DMS153 (cell line): ENCODE measurements around the gene C13orf42.
A peak's percentile ranks its signal among the peaks of the same experiment; 100 is the strongest.

ENCODE experiments used
- DNase-seq: peaks from one replicate; lab custom pipeline; 2025; lab: John Stamatoyannopoulos, UW

The C13orf42 gene

DNA sequence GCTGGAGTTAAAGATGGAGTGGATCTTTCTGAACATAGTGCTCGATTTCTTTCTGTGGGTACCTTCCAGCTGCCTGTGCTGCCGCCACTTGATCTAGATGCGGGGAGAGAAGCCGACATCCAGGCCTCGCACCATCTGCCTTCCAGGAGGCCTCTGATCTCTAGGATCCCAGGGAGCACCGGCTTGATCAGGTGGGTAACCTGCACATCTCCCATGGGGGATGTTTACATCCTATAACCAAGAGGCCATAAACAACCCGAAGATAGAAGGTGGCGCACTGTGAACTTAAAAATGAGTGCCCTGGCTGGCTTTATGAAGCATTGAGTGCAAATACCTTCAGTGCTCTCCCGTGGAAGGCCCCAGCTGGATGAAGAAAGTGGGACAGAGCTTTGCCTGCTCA lies at the start of gene C13orf42:
Gene C13orf42 (minus strand): TSS at position 101 of the 400 bp plus-strand sequence. CDS start 65 bp downstream, at position 36.
- no peak for DNase-seq

DNA sequence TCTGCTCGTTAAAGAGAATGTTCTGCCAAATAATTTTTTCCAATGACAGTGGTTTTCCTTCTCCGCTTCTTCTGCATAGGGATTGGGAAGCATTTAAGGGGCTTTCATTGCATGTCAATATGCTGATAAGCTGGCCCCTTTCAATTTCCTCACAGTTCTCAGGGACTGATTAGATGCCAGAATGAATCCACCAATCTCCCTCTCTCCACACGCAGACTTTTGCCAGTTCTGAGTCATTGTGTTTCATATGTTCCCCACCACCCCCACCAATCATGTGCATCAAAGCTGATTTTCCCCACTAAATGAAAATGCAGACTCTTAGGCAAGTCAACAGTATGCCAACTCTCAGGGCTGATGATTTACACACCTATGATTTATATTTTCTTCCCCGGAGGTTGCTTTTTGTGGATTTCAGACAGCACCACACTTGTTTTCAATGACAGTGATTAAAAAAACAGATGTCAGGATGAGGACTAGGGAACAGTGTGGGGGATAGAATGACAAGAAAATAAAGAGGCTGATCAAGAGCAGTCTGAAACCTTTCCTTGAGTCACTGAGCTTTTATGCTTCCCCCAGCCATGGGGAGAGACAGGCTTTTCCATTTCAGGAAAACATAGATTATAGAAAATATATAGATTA lies 47.9 kb upstream of the C13orf42 start:
- DNase-seq = no peak

DNA sequence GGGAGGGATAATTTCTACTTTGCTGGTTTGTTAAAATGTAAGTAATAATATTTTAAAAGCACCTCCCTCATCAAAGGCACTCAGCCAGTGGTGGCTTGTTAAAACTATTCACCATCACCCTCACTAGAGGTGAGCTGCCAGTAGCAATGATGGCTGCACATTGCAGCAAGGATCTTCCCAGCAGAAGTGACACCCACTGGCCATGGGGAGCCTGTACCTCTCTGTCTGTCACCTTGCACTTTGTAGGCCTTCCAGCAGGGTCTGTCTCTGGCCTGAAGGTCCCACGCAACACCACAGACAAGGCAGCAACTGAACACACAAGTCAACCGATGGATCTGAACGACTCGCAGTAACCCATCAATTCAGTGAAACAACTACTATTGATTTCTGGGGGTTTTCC lies 47.3 kb upstream of the C13orf42 start:
- DNase-seq = no peak

DNA sequence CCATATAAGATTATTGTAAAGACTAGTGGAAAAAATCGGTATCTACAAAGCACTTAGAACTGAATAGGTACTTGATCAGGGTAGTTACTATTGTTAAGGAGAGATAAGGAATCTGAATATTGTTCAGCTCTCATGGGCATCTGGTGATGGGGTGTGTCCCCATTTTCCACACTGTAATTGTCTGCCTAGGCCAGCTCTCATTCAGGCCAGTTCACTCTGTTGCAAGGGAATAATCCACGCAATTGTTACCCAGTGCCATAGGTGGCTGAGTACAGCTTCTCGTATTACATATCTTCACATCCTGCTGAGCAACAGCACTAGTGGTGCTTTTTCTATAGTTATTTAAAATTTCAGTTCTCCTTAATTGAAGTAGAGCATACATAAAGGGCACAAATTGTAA lies 45.6 kb upstream of the C13orf42 start:
- no peak for DNase-seq

DNA sequence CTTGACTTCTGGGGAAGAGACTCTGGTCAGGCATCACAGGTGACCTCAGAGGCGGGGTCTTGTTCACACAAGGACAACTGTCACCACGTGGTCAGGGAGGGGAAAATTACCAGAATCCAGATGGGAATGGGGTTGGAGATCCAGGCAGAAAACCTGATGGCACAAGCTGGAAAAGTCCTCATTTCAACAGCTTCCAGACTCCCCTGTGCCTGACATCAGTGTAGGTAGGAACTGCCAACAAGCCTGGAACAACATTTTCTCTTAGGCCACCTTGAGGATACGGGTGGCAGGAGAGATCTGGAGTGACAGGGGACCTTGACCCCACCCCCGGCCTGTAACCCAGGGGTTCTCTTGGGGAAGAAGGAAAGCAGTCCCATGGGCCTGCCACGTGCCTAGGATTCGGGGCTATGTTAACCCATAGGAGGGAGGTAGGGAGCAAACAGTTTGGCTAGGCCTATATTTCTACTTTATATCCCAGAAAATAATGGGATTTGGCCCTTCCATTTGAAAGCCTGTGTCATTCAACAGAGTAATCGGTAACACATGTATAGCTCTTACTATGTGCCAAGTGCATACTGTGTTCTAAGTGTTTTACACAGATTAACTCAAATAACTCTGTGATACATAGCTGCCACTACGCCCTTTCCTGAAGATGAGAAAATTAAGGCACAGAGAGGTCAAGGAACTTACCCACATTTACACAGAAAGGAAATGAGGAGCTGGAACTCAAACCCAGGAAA lies 44.9 kb upstream of the C13orf42 start:
- no peak for DNase-seq

DNA sequence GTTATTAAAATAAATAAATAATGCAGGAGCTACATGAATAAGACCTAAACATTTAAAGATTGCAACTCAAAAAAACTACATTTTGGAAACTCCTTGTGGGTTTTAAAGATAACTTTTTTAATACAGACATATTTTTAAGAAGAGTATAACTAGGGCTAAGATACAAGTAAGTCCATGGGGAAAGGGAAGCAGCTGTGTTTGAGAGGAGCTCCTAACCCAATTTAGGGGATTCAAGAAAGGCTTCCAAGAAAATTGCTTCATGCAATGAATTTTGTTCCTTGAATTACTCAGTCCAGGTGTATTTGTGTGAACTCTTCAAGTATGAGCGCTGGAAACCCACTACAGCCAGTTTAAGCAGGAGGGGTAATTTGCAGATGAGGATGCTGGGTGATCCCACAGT lies 44.1 kb upstream of the C13orf42 start:
- DNase-seq = no peak

DNA sequence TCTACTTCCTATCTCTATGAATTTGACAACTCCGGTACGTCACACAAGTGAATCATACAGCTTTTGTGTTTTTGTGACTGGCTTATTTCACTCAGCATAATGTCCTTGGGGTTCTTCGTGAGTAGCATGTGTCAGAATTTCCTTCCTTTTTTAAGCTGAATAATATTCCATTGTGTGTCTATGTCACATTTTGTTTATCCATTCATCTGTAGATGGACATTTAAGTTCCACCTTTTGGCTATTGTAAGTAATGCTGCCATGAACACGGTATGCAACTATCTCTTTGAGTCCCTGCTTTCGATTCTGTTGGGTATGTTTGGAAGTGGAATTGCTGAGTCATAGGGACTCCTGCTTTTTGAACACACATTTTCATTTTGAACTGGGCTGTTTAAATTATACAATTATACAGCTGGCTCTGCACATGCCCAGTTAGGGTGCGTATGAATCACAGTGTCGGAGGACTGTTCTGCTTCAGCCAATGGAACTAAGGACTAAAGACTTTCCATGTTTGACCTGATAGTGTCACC lies 43.0 kb upstream of the C13orf42 start:
- DNase-seq = no peak

DNA sequence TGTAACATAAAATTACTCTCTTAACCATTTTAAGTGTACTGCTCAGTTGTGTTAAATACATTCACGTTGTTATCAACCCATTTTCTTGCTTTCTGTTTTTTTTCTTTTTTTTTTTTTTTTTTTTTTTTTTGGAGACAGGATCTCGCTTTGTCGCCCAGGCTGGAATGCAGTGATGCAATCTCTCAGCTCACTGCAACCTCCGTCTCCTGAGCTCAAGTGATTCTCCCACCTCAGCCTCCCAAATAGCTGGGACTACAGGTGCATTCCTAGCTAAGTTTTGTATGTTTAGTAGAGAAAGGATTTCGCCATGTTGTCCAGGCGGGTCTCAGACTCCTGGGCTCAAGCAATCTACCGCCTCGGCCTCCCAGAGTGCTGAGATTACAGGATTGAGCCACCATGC lies 42.5 kb upstream of the C13orf42 start:
- DNase-seq = no peak

DNA sequence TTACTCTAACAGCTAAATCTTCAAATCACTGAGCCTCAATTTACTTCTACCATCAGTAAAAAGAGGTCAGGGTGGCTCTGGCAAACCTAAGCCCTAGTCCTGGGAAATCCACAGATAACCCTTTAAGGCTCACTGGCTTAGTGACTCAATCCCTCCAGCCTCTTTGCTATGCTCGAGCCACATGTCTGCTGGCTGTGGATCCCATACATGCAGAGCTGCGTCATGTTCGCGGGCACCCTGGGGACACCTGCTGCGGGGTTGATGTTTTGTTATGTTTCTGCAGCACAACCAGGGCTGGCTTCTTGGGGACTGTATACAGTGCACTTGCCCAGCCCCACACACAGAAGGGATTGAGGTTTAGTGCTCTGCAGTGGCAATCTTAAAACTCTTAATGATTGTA lies 41.6 kb upstream of the C13orf42 start:
- DNase-seq = no peak

DNA sequence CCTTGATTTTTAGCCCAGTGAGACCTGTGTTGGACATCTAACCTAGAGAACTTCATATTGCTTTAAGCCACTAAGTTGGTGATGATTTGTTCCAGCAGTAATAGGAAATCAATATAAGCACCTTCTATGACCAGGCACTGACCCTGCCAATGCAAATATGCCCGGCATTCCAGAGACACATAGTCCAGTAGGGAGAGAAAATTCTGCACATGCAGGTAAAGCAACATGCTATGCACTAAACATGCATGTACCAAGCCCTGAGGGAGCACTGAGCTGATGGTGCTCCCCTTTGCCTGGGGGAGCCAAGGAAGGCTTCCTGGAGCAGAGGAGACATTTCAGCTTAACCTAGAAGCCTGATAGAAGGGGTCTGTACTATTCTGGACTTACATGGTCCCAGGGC lies 40.4 kb upstream of the C13orf42 start:
- no peak for DNase-seq

DNA sequence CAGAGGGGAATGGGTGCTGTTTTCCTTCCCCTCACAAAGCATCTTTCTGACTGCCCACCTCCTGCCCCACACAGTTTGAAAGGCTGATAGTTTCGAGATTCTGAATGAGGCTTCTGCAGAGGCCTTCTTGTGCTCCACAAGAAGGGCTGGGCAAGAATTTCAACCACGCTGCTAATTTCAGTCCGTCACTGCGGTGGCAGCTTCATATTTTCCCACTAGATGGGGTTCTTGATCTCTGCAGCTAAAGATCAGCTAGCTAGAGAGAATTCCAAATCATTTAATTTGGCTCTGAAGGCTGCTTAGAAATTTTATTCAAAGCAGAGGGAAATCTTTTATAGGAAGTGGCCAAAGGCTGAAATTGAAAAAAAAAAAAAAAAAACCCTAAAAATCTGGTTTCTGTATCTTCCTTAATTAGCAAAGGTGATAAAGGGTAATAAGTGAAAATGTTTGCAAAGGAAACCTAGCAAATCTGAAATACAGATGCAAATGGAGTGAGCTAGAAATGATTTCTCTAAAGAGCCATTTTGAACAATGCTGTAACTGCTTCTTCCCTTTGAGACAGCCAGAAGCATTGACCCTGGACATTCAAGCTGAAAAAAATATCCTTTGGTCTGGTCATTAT lies 38.0 kb upstream of the C13orf42 start:
- peak; percentile 31 for DNase-seq

DNA sequence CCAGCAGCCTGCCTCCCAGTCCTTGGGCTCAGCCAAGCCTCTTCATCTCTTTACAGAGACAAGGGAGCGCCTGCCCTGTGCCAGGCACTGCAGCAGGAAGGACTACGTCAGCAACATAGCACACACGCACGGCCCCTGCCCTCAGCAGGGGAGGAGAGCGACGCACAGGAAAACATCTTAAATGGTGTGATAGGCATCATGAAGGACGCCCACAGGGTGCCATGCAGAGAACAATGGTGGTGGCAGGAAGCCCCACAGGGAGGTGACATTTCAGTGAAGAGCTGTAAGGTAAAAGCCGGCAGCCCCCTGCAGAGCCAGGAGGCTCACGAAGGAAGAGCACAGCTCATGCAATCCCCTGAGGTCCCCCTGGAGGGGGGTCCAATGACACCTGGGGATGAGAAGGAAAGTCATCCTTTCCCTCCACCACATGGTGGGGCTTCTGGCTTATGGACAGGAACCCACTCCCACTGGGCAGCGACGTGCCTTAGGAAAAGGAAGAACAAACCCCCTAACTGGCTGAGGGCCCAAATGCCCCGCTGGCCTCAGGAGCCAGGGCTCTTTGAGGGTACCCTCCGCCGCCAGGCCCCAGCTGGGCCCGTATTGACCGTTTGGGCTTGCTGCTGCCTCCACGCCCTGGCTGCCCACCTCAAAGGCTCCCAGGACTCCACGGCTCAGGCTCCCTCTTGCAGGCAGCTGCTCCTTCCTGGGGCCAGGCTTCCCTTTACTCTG lies 37.3 kb upstream of the C13orf42 start:
- no peak for DNase-seq

DNA sequence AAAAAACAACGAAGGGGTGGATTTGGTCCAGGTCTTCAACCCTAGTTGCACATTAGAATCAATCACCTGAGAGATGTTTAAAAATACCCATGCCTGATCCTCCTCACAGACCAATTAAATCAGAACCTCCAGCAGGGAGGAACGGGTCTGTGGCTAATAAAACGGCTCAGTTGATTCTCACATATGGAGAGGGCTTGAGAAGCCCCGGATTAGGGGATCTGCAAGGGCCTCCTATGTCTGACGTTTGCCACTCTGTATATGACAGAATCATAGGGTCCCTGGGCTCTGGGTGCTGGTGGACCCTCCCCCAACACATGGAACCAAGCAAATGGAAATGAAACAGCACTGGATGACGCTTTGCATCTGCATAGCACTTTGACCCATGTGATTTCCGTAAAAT lies 36.7 kb upstream of the C13orf42 start:
- DNase-seq = no peak

DNA sequence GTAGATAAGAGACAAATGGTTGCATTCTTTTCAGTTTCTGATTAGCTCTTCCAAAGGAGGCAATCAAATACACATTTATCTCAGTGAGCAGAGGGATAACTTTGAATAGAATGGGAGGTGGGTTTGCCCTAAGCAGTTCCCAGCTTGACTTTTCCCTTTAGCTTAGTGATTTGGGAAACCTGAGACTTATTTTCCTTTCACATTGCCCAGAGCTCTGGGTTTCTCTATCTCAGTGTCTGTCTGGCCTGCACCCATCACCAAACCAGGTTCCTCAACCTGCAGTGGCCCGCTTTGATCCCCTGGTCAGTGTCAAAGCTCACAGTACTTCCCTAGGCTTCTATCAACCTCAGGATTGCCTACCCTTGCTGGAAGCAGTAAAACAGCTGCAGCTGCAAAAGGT lies 35.6 kb upstream of the C13orf42 start:
- no peak for DNase-seq

DNA sequence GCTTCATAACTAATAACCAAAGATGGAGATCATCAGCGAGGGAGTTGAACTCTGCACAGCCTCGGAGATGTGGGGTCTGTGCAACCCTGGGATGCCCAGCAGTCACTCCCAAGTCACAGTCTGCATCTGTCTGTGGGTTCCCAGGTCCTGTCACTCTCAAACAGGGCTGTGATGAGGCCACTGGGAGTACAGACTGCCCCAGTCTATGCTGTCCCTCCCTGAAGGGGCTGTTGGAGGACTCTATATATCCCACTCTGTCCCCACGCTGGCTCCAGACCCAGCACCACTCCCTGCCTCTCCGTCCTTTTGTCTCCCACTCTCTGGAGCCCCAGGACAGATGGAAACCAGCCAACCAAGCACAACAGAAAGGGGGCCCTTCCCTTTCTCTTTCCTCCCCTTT lies 26.2 kb upstream of the C13orf42 start:
- DNase-seq = no peak

DNA sequence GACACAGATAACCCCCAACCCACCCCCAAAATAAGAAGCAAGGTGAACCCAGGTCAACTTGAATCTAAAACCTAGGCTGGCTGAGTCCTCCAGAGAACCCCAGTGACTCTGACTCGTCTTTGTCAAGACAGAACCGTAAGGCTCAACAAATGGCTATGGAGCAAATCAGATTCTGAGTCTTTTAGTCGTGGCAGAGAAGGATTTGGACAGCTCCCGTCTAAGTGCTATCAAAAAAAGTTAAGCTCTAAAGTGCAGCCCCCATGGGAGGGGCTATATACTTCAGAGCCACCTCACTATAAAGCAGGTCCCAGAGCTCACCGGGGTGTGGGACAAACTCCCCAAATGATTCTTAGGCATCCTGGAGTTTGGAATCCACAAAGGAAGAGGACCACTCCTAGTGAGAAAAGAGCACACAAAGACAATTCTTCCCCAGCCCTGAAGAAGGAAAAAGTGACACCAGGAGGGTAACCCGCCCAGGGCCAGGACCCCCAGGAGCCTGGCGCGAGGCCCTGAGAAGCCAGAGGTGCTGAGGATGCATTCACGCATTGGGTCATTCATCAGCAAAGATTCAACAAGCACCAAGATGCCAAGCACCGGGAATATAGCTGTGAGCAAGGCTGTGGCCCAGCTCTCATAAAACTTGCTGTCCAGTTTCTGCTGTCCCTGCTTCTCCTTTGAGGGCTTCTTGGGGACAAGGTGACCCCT lies 25.4 kb upstream of the C13orf42 start:
- DNase-seq = no peak

DNA sequence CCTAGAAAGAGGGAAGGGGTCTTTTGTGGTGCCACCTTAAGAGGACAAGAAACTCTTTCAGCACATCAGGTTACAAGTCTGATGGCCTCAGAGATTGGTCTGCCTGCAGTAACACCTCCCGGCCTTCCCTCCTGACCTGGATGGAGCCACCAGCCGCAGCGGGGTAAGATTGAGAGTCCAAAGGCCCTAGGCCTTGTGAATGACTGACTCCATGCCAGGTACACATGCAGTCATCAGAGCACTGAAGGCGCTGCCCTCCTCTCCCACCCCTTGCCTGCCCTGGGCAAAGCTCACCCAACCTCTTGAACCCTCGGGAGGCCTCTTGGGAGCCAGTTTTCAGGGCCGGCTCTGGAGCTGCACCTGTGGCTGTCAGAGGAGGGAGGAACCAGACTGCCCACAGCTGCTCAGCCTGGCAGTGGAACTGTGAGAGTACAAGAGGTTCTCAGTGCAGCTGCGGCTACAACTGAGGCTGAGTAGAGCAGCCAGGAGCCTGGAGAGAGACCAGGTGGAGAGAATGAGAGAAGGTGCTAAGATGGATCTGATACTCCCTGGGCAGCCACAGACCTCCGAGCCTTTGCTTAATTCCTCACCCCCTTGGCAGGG lies 23.8 kb upstream of the C13orf42 start:
- no peak for DNase-seq

DNA sequence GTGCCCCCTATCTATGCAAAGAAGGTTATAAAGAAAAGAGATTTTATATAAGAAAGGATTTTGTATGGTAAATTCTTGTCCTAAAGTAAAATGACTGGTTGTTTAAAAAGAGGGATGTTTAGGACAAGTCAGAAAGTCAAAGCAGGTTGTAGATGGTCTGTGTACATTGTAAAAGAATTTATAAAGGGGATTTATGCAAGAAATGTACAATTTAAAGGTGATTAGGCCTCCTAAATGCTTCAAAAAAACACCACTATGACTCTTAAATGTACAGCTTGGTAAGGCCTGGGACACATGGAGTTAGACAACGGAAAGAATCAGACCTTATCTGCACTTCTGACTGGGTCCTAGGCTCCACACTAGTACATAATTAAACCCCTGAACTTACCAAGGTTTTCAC lies 19.3 kb upstream of the C13orf42 start:
- DNase-seq = no peak

DNA sequence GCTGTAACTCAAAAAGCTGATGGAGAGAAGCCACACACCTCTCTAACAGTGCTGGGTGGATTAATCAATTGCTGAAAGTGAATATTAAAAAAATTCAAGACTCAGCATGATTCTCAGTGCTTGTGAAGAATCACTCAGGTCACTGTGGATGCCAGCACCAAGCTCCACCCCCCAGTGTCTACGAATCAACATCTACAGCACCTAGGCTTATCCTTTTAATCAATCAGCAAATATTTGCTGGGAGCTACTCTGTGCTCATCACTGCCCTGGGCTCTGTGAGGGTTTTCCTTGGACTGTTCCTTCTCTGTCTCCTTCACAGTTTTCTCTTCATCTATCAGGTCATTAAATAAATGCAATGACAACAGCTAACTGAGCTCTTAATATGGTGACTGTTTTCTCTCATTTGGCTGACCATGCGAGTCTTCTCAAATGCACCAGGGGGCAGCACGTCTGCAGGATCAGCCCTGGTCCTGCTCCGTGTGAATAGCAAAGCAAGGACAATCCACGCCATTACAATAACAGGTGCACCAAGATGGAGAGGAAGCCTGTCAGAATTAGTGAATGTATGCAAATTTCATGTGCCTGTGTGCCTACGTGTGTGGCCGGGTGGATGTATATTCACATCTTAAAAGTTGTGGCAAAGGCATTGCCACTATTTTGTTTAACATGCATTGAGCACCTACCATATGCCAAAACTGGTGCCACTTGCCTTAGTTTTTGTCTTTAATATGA lies 14.6 kb upstream of the C13orf42 start:
- DNase-seq = peak; percentile 65

DNA sequence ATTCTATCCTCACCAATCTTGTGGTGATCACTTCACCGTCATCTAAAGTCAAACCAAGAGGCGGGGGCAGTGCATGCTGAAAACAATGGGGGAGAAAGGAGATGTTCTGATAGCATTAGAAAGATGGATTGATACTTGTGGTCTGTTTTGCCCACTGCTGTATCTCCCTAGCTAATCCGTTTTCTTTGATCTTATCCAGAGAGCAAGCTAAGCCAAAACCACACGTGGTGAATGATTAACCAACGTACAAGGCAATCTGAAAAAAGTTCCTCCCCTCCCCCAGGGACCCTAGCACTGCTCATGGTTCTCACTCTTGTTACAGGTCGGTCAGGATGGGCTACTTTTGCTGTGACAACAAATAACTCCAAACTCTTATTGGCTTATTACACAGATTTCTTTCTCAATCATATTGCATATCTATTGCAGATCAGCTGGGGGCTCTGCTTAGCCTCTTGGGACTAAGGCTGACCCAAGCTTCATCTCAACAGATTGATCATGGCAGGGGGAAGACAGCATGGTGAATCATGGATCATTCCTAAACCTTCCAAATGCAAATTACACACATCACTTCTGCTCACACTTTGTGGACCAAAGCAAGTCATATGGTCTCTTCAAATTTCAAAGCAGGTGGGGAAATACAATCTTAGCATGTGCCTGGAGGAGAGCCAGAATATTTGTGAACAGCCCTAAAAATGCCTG lies 11.9 kb upstream of the C13orf42 start:
- DNase-seq = no peak
